IPS-NIHi7 (cell line): Measurements from ENCODE around the gene ANKS1A.
"Not testable (repeated sequence)": the region's sequence is repeated elsewhere in the genome, so short reads cannot be mapped to it uniquely, and the experiment has no call there.

Experiments used
- DNase-seq: peaks from one replicate; pipeline ENCODE4 v3.0.0; 2012; ENCODE audit warnings: mixed read lengths; ENCODE audit errors: extremely low spot score

ANKS1A gene

DNA sequence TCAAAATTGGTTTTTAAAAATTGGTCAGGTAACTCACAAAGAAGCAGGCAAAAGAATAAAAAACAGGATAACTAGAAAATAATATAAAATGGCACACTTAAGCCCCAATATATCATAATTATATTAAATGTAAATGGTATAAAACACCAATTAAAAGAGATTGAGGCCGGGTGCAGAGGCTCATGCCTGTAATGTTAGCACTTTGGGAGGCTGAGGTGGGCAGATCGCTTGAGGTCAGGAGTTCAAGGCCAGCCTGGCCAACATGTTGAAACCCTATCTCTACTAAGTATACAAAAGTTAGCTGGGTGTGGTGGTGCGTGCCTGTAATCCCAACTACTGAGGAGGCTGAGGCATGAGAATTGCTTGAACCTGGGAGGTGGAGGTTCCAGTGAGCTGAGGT lies 216.0 kb downstream of the ANKS1A start:
- DNase-seq: no peak

DNA sequence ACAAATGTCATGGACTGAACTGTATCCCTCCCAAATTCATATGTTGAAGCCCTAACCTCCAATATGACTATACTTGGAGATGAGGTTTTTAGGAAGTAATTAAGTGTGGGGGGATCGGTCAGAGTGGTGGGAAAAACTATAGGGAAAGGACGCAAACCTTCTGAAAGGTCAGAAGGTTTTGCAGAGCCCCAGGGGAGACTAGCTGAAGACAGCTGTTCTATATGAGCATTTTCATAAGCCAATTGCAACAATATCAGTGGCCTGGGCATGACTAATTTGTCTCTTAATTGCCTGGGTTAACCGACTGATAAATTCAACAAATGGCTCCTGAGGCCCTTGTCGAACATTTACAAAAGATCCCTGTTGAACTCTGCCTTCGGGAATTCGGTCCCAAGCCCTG lies 217.0 kb downstream of the ANKS1A start:
- DNase-seq: not testable (repeated sequence)

DNA sequence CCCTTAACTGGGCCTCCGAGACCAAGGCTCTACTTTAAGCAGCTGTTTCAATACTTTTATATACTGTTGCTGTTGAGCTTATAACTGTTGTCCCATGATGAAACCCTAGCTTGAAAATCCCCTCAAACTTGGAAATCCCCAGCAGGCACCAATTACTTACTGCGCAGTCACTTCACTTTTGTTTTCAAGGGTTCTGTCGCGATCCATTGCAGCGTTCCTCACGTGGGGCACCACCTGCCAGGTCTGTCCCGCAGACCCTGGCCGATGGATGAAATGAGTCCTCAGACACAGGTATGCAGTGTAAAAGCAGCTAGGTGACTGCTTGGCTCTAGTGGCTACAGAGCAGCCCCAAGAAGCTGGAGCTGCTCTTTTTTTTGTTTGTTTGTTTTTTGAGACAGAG lies 218.2 kb downstream of the ANKS1A start:
- DNase-seq: not testable (repeated sequence)

DNA sequence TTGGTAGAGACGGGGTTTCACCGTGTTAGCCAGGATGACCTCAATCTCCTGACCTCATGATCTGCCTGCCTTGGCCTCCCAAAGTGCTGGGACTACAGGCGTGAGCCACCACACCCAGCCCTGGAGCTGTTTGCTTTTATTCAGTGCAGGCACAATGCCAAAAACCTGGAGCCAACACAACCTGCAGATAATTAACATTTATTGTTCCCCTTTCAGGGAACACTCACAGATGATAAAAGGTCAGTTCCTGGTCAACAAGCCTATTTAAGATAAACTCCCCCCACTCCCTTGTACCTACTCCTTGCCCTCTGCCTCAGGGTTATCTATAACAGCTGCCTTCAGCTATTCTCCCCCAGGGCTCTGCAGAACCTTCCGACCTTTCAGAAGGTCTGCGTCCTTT lies 218.7 kb downstream of the ANKS1A start:
- not testable (repeated sequence) for DNase-seq

DNA sequence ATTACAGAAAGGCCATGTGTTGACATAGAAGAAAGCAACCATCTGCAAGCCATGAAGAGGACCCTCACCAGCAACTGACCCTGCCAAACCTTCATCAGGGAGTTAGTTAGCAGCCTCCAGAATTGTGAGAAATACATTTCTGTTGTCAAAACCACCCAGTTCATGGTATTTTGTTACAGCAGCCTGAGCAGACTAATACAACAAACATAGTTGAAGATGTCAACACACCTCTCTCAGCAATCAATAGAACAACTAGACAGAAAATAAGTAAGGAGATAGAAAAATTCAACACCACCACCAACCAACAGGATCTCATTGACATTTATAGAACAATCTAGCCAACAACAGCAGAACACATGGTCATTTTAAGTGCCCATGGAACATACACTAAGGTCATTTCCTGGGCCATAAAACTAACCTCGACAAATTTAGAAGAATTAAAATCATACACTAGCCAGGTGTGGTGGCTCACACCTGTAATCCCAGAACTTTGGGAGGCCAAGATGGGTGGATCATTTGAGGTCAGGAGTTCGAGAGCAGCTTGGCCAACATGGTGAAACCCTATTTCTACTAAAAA lies 219.3 kb downstream of the ANKS1A start:
- DNase-seq: no peak

DNA sequence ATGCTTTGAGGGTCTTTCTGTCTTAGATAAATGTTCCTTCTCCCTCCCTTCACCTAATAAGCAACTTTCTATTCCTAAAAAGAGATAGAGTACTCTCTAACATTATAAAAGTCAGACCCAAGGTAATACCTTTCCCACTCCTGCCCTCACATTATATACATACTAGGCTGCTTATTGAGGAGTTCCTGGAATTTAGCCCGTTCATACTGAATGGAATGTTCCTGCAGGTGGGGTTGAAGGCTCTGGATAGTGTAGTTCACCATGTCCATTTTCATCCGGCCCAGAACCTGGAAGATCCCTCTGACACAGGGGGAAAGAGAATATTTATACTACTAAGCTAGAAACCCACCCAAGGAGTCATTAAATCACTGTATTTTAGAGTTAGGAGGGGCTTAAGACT lies 231.7 kb downstream of the ANKS1A start:
- no peak for DNase-seq

DNA sequence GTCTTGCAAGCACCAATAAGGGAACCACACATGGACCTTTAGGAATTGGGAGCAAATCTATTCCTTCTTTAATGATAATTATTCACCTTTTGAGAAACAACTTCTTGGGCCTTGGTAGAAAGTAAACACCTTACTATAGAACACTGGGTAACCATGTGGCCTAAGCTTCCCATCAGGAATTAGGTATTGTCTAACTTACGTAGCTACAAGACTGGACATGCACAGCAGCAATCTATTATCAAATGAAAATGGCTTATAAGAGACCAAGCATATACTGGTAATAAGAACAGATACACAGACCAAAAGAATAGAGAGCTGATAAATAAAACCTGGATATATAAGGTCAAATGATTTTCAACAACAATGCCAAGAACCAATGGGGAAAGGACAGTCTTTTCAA lies 235.3 kb downstream of the ANKS1A start:
- DNase-seq: no peak

DNA sequence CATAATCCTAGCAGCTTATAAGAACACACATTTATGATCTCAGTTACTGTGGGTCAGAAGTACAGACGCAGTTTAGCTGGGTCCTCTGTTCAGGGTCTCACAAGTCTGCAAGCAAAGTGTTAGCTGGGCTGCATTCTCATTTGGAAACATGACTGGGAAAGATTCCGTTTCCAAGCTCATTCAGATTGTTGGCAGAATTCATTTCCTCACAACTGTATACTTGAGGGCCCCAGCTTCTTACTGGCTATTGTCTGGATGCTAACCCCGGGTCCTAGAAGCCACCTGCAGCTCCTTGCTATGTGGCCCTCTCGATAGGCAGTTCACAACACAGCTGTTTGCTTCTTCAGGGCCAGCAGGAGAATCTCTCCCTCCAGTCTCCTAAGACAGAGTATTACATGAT lies 239.0 kb downstream of the ANKS1A start:
- no peak for DNase-seq

DNA sequence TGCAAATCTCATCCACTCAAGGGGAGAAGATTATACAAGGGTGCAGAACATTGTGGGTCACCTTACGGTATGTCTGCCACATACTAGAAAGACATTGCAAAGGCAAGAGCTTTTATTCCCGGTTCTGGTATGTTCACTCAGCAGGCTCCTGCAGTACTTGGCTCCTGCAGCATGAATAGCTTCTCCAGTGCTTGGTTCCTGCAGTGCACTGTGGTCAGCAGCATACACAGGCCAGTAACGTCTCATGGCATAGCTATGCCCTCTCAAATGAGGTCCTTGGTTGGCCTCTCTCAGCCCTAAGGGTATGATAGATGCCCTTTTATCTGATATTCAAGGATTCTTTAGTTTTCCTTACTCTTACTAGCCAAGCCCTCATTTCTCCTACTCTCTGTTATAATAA lies 239.4 kb downstream of the ANKS1A start:
- no peak for DNase-seq

DNA sequence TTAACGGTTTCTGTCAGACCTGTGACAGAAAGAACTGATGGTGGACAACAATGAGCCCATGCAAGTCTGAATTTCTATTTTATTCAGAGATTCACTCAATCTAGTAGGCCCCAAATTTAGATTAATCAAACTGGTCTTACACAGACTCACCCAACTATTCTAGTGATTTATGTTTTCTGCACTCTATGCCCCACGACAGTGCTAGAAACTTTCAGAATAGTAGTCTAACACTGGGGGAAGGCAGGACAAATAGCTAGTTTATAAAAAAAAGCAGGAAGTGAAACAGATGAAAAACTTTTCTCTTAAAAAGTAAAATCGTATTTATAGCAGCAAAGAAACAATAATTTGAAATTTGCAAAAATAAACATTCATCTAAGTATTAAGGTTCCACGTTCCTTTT lies 247.1 kb downstream of the ANKS1A start:
- no peak for DNase-seq

DNA sequence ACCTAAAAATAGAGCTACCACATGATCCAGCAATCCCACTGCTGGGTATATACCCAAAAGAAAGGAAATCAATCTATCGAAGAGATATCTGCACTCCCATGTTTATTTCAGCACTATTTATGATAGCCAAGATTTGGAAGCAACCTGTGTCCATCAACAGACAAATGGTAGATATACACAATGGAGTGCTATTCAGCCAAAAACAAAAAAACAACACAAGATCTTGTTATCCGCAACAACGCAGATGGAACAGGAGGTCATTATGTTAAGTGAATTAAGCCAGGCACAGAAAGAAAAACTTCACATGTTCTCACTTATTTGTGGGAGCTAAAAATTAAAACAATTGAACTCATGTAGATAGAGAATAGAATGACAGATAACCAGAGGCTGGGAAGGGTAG lies 249.1 kb downstream of the ANKS1A start:
- DNase-seq: not testable (repeated sequence)

DNA sequence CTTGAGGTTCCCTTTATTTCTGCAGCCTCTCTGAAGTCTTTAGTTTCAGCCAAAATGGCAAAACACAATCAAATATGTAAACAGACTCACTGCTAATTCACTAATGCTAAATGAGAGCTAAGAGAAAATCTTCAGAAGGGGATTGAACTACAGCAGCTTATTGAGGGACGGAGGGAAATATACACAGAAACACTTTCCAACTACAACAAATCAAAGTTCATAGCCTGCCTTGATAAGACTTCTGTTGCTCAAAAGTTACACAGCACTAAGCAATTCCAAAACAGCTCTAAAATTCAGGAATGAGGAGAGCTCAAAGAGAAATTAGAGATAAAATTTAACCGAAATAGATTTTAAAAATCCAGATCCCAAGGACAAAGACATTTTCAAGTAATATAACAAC lies 250.4 kb downstream of the ANKS1A start:
- DNase-seq: no peak

DNA sequence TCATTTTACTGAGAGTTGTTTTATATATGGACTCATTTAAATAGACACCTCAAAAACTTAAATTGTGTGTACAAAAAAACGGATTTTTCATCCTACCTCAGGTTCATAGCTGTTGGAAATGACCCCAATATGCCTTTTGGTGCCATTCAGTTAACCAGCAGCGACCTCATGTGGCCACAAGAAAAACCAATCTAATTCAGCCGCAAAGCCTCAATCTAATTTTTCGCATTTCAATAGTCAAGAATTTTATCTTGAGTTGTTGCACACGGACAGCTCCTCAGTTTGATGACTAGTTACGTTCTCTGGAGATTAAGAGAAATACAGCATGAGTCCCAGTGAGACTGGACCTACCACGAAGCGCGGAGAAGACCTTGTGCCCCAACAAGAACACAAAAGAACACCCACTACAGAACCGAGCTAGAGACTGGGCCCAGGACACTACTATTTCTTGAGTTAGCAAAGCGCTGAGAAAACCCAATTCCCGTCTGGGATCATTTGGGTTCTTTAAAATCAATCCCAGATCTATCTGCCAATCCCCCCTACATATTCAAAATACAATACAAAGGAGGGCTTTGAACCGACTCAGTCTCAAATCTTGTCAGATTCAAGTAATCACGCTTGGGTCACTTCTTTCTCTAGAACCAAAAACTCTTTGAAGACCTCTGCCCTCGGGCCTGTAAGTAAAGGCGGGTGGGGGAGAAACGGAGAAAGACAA lies 251.0 kb downstream of the ANKS1A start:
- peak; percentile 59 for DNase-seq

DNA sequence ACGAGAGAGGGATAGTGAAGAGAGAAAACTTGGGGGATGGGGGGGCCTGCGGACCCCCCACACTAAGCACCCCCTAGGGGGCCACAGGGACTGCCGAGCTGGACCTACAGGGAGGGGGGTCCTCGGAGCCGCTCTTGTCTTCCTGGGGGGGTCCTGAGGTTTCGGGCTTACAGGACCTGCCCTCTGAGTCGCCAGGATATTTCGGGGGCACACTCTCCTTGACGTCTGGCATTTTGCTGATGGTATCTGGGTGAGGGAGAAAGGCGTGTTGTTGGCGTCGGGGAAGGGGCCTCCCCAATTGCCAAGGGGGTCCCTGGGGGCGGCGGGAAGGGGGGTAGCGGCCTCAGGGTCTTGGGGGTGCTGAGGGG lies 251.6 kb downstream of the ANKS1A start:
- DNase-seq: no peak
